Measurements from ENCODE around the gene TREML4. TPM values are rescaled to one million over a fixed set of nuclear protein-coding genes. Genes with fewer than 3 reads are reported as not detected.
"Not testable (repeated sequence)": the region's sequence is repeated elsewhere in the genome, so short reads cannot be mapped to it uniquely, and the experiment has no call there.

Gene TREML4
- total RNA-seq, 1 donor from 2014 or later = not detected

GRCh38 chr6:41204156-41204555 lies 24.0 kb upstream of the TREML4 start:
- no peak for DNase-seq (ENCODE audit: low read depth in 2 of 2)

DNA sequence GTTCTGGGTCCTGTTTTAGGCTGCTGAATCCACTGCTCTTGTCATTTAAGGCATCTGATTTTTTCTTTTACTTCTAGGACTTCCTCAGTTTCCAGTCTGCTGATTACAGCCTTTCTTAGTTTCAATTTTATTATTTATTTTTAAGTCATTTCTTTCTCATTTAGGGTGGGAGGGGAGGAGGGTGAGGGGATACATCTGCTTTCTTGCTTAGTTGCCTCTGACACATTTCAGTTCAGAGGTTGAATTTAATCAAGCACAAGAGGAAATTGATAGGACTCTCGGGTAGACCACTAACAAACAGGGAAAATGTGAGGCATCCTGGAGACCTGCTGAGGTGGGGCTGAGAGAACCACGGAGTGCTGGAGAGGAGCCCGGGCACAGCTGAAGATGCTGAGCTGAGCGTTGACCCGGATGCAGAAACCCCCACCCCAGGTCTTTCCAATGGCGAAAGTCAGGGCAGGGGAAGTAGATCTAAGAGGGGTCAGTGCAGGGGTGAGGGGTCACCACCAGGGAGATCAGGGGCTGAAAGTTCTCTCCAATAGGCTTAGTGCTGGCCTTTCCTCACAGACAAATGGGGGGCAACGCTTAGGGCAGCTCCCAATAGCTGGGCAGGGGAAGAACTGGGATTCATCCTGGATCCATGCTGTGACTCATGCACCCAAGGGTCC lies 19.6 kb upstream of the TREML4 start:
- DNase-seq (ENCODE audit: low read depth in 2 of 2) = no peak

DNA sequence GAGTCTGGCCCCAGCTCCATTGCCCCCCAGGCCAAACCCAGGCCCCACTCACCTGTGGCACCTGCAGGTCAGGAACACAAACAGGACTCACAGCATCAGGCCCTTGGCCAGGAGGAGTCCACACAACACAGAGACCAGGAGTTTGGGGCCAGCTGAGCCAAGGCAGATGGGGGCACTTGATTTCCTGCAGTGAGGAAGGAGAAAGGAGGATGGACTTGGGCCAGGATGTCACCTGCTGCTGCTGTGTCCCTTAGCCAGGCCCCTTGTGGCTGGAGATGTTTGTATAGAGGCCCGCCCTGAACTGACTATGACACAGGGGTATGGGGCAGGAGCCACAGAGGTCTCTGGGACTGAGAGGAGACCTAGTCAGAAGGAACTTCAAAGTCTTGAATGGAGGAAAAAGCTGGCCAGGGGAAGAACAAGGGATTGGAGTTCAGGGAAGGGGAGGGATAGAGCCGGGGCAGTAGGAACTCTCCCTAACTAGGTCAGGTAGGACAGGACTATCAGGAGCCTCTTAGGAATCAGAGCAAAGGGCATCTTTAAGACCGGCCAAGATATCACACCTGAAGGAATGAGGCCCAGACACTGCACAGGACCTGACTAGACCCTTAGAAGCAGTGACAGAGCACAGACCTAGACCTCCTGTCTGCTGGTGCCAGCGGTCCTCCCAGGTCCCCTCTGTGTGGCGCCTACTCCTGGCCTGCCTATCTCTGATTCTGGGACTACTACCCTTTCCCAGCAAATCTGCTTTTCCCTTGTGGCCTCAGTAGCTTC lies 18.4 kb upstream of the TREML4 start:
- DNase-seq (ENCODE audit: low read depth in 2 of 2) = no peak

GRCh38 chr6:41214559-41215238 lies 13.4 kb upstream of the TREML4 start:
- DNase-seq (ENCODE audit: low read depth in 2 of 2) = no peak

DNA sequence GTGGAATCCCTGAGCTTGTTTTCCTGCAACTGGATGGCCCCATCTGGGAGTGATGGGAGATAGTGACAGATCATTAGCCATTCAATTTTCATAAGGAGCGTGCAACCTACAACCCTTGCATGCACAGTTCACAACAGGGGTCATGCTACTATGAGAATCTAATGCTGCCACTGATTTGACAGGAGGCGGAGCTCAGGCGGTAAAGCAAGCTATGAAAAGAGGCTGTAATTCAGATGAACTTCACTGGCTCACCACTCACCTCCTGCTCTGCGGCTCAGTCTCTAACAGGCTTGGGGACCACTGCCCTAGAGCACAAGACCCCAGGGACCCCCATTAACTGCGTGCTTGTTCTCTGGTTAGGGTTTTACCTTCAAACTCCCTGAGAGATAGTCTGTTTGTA lies 12.4 kb upstream of the TREML4 start:
- DNase-seq (ENCODE audit: low read depth in 2 of 2) = no peak

GRCh38 chr6:41216616-41217015 lies 11.5 kb upstream of the TREML4 start:
- no peak for DNase-seq (ENCODE audit: low read depth in 2 of 2)

- DNase-seq (ENCODE audit: low read depth in 2 of 2) = no peak
Observed at GRCh38 chr6:41222045-41222444, 6.1 kb upstream of the TREML4 start.

GRCh38 chr6:41222513-41222912 lies 5.6 kb upstream of the TREML4 start:
- DNase-seq (ENCODE audit: low read depth in 2 of 2) = no peak

DNA sequence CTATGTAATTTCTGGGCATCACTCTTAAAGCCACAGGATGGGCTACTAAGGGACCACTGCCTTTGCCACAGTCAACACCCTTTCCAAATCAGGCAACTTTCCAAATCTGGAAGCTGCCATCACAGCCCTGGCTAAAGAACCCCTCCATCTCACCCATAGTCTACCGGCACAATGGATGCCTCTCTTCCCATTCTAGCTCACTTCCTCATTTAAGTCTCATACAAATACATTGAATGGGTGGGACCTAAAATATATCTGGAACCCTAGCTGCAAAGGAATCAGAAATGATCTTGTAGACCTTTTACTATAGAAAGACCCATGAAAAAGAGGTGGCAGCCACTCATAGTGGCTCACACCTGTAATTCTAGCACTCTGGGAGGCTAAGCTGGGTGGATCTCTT lies 3.3 kb upstream of the TREML4 start:
- DNase-seq (ENCODE audit: low read depth in 2 of 2) = no peak

GRCh38 chr6:41226752-41227151 lies 1.4 kb upstream of the TREML4 start:
- no peak for DNase-seq (ENCODE audit: low read depth in 2 of 2)

DNA sequence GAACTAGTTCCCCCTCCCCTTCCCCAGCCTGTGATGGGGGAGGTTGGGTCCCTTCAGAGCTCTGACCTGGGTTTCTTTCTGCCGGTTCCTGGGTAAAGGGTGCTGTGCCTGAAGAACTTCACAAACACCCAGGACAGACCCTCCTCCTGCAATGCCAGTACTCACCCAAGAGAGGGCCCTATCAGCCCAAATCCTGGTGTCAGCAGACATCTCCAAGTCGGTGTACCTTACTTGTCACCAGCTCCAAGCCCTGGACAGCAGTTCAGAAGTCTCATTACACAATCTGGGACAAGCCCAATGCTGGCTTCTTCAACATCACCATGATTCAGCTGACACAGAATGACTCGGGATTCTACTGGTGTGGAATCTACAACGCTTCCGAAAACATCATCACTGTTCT lies 467 bp downstream of the TREML4 start:
- DNase-seq (ENCODE audit: low read depth in 2 of 2) = no peak

GRCh38 chr6:41229721-41230120 lies 1.6 kb downstream of the TREML4 start:
- DNase-seq (ENCODE audit: low read depth in 2 of 2) = no peak

DNA sequence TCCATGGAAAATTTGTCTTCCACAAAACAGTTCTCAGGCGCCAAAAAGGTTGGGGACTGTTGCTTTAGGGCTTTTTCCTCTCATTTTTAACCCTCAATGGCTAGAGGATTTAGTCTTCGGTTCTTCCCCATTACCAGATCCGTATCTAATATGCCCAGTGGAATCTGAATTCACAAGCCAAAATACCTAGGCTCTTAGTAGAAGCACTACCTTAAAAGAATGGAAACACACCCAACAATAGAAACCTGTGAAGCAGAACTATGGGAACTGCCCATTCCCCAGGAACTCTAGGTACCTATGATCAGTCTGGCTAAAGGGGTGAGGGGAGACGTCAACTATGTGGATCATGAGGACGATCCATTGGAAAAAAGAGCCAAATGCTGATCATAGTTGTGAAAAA lies 3.1 kb downstream of the TREML4 start:
- no peak for DNase-seq (ENCODE audit: low read depth in 2 of 2)

DNA sequence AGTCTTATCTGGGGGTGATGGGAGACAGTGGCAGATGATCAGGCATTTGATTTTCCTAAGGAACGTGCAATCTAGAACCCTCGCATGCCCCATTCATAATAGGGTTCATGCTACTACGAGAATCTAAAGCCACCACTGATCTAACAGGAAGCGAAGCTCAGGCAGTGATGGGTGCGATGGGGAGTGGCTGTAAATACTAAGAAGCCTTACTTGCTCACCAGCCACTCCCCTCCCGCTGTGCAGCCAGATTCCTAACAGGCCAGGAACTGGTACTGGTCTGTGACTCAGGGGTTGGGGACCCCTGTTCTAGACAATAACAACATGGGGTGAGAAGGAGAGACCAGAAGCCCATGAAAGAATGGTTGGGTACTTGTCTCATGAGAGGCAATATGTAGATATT lies 4.5 kb downstream of the TREML4 start:
- DNase-seq (ENCODE audit: low read depth in 2 of 2) = no peak

DNA sequence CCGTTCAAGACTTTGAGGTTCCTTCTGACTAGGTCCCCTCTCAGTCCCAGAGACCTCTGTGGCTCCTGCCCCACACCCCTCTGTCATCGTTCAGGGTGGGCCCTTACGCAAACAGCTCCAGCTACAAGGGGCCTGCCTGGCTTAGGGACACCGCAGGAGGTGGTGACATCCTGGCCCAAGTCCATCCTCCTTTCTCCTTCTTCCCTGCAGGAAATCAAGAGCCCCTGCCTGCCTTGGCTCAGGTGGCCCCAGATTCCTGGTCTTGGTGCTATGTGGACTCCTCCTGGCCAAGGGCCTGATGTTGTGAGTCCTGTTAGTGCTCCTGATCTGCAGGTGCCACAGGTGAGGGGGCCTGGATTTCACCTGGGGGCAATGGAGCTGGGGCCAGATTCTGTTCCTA lies 8.1 kb downstream of the TREML4 start:
- DNase-seq (ENCODE audit: low read depth in 2 of 2) = no peak

- no peak for DNase-seq (ENCODE audit: low read depth in 2 of 2)
Observed at GRCh38 chr6:41237128-41237527, 9.0 kb downstream of the TREML4 start.

- DNase-seq (ENCODE audit: low read depth in 2 of 2) = no peak
Observed at GRCh38 chr6:41239467-41240159, 11.5 kb downstream of the TREML4 start.

- DNase-seq (ENCODE audit: low read depth in 2 of 2) = not testable (repeated sequence)
Observed at GRCh38 chr6:41246529-41246928, 18.4 kb downstream of the TREML4 start.

- DNase-seq (ENCODE audit: low read depth in 2 of 2) = no peak
Observed at GRCh38 chr6:41247288-41247865, 19.2 kb downstream of the TREML4 start.

DNA sequence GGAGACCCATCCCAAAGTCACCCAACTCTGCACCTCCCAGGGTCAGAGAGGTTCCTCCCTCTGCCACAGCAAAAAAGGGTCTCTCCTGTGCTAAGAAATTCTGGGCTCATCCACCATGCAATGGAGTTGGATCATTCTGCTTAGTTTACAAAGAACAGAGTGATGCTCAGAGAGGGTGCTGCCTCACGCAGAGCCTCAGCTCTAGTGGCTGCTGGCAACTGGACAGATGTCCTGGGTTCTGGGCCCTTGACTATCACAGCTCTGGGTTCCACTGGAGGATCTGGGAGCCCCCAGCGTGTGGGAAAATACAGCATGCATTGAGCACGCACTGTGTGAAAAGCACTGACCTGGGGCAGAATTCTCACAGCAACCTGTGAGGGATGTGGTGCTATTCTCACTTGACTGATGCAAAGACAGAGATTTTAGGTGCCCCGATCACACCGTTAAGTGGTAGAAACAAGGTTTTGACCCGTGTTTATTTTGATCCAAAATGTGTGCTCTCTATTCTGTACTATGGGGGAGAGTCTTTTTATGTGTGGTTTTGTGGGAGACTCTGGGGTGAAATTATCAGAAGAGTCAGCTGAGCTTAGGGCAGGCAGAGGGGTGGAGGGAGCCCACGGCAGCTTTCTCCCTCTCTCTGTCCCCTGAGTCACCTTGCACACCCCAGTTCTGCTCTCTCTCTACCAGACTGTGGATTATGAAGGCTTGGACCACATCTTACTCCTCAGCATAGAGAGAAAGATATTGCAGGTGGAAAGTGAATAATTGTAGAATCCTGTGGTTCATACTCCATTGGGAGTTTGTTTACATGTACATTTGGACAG lies 19.9 kb downstream of the TREML4 start:
- no peak for DNase-seq (ENCODE audit: low read depth in 2 of 2)

Data from dermis microvascular lymphatic vessel endothelial cell (primary cell).